GM18861 (cell line): ENCODE data around the gene SCN9A.
"Not testable (repeated sequence)": the region's sequence is repeated elsewhere in the genome, so short reads cannot be mapped to it uniquely, and the experiment has no call there.

Experiments
- ATAC-seq: cut with Tn5 transposase; IDR thresholded peaks from one replicate; pipeline ENCODE4 v1.9.1; 2021; ENCODE audit not compliant: unreplicated experiment

The SCN9A gene

GRCh38 chr2:166246901-166247300 is 128.8 kb downstream of the SCN9A start:
- ATAC-seq = no peak

GRCh38 chr2:166242309-166242708 is 133.4 kb downstream of the SCN9A start:
- ATAC-seq = no peak

DNA sequence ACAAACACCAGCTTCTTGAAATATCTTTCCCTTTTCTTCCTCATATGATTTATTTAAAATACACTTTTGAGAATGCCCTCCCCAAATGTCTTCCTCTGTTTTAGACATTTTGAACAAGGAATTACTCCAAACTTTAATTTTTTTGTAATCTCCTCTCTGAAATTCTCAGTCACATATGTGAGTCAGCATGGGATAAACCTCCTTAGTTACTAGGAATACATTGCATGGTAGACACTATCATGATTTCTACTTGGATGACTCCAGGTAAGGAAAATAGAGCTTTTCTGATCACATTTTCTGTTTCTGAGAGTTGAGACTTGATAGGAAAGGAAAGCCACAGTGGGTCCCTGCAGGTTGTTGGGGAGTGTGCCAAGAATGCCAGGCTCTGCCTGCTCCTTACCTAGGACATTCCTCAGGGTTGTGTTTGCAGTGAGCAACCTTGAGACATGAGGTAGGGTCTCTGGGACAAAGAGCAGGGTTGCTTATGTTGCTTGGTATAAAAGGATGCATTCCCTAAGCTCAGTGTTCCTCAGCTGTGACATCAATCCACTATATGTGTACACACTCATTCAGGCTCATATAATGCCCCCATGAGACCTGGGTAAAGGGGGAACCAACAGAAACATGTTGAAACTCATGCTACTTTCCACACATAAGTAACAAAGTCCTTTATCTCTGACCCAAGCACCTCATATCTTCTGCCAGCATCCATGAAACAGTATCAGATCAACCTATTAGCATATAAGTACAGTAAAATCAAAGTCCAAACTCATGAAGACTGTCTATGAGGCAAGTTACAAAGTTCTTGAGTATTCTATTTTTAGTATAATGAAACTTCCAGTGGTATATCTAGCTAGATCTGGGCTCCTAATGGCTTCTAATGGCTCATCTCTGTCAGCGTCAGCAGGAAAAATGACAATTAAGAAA is 135.1 kb downstream of the SCN9A start:
- ATAC-seq = no peak

DNA sequence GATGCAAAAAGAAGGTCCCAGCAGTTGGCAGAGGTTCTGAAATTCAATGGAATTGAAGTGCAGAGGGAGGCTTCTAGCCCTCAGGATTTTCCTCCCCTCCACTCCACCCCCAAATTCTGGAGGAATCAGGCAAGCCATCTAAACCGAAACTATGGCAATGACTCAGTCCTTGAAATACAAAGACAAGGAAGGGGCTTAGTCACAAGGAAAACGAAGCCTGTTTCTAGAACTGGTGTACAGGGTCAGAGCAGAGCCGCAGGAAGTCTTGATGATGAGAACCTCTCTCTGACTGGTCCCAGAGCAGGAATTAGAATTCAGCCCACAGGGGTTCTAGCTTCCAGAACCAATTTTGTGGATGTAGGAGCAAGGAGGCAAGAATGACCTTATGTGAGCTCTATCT is 136.2 kb downstream of the SCN9A start:
- ATAC-seq = no peak

DNA sequence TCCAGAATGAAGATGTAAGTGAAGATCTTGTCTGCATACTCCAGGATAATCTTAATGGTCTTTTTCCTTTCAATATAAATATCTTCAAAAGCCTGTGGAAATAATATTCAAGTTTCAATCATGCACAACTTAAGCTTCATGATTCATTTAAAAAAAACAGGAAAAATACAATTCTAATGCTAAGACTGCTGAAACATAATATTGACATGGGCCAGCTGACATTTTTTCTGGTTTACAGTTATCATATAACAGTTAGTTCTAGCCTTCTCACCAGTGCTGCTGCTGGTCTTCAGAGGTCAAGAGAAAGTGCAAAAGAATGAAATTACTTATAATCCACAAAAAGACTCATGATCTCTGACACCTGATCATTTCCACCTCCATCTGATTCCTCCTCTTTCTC is 137.6 kb downstream of the SCN9A start:
- ATAC-seq = no peak

DNA sequence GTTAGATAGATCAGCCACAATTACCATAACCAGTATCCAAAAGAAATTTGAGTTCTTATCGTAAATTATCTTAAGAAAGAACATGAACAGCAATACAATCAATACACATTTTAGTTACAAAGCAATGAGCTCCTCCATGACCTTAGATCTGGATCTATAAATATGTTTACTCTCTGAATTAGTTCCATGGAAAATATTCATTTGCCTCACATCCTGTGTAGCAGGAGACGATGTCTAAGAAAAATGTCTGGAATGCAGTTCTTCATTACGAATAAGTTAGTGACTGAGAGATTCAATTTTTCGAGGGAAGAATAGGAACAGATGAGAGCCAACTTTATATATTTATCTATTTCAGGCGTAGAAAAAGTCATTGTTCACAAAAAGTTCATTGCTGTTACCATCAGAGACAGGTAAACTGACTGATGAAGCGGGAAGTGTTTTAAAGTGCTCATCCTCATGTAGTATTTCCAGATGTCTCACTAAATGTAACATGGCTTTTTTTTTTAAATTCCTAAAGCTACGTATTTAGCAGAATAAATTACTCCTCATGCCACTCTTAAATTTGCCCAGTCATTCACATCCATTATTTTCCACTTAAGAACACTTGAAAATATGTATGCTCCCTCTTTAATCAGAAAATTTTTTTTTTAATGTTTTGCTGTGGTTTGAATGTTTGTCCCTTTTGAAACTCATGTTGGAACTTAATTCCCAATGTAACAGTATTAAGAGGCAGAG is 141.5 kb downstream of the SCN9A start:
- ATAC-seq = no peak

- ATAC-seq = no peak
Observed at GRCh38 chr2:166233244-166233643, 142.5 kb downstream of the SCN9A start.

- ATAC-seq = no peak
Observed at GRCh38 chr2:166230724-166231070, 145.0 kb downstream of the SCN9A start.

DNA sequence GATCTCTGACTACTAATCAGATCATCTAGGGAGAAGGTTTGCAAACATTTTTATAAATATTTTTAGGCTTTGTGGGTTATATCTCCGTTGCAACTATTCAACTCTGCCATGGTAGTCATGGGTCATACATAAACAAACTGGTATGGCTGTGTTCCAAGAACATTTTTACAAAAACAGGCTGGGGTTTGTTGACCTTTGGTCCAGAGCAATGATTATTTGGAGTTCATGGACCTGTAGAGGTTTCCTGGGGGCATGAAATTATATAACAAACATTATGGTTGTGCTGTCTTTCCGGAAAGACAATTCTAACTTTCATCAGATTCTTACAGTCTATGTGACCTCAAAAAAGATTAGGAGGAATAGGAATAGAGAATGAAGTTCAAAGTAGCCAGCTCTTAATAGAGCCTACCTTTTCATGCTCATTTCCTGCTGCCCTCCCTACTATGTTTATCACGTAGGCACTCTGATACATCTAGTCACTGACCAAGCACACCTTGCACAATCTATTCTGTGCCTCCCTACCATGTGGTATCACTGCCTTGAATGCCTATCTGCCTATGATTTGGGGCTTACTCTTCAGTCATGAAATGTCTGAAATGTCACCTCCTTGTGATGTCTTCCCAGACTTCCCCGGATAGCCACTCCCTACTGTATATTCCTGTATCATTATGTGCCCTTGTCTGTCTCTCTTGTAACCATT is 145.6 kb downstream of the SCN9A start:
- no peak for ATAC-seq

DNA sequence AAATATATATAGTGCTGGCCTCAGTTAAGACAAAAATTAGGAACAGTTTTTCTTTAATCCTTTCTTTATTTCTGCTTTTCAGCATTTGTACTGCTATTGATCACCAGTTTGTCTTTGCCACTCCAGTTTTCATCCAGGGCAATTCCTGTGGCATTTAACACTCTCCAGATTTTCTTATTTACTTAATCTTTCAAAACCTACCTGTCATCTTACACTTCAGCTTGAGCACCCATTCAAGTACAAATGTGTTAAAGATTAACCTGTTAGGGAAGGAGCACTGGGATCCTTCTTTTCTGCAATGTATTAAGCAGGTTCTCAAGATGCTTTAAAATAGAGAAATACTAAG is 146.1 kb downstream of the SCN9A start:
- ATAC-seq = no peak

DNA sequence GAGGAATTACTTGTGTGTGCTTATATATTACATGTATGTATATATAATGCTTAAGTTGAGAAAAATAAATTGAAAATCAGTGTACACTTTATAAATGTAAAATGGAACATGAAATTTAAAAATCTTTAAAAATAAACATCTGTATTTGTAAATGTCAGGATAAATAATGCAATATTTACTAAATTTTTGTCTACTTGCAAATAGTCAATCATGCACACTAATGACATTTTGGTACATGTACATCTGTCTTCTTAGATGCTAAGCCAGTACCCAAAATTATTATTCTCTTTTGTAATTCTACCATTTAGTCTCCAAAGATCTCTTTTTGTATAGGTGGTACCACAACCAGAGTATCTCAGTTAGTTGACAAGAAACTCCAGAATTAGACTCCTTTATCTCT is 151.5 kb downstream of the SCN9A start:
- ATAC-seq = no peak

DNA sequence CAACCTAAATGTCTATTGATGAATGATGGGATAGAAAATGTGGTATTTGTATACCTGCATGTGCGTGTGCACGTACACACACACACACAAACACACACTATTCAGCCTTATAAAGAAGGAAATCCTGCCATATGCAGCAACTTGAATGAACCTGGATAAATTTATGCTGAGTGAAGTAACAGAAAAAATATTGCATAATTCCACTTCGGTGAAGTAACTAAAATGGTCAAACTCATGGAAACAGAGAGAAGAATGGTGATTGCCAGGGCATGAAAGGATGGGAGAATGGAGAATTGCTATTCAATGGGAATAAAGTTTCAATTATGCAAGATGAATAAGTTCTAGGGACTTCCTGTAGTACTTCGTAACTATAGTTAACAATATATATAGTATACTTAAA is 152.4 kb downstream of the SCN9A start:
- no peak for ATAC-seq

GRCh38 chr2:166211079-166211478 is 164.7 kb downstream of the SCN9A start:
- ATAC-seq = no peak

DNA sequence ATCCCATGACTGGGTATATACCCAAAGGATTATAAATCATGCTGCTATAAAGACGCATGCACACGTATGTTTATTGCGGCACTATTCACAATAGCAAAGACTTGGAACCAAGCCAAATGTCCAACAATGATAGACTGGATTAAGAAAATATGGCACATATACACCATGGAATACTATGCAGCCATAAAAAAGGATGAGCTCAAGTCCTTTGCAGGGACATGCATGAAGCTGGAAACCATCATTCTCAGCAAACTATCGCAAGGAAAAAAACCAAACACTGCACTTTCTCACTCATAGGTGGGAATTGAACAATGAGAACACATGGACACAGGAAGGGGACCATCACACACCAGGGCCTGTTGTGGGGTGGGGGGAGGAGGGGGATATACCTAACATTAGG is 165.8 kb downstream of the SCN9A start:
- not testable (repeated sequence) for ATAC-seq

- not testable (repeated sequence) for ATAC-seq
Observed at GRCh38 chr2:166209367-166209766, 166.4 kb downstream of the SCN9A start.

GRCh38 chr2:166206153-166206552 is 169.6 kb downstream of the SCN9A start:
- ATAC-seq = not testable (repeated sequence)

DNA sequence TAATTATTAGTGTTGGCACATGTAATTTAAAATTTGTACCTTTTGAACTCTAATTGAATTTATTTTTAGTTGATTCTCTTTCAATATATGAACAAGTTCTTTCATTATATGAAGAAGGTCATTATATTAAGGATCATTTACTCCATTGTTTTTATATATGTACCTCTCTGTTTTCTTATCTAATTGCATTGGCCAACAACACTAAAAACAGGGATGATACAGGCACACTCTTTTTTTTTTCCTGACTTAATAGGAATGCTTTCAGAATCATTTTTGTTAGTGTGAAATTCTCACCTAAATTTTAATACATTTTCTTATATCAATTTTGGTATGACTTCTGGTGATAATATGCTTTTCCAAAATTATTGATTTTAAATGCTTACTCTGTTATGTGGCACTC is 173.0 kb downstream of the SCN9A start:
- ATAC-seq = no peak

DNA sequence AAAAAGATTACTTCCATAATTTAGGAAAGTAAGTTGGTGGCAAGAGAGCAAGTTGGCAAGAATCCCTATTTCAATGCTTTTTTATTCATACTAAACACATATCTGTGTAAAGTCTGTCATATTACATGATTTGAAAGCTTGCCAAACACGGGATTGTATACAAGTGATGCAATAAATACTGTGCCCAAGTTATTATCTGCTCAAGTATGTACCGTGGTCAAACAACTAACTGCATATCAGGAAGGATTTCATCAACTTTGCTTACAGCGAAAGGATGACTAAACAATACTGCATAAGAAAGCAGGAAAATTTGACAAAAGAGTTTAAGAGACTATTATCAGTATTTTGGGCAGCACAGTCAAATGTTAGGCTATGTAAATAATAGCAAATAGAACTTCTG is 178.3 kb downstream of the SCN9A start:
- ATAC-seq = no peak

GRCh38 chr2:166193407-166193806 is 182.3 kb downstream of the SCN9A start:
- ATAC-seq = no peak

DNA sequence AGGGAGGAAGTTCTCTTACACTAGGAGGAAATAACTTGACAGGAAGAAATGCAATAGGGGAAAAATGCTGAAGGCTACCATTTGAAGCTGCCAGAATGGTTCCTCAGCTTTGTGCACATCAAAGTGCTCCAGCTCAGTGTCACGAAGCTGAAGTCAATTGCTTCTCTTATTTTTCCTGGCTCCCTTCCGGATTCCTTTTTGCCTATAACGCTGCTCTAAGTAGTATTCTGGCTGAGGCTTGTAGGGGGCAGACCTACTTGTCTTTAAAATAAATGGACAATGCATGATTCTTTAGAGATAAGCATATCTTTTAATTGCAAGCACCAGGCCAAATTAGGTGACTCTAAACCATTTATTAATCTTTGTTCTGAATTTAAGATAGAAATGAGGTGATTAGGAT is 187.7 kb downstream of the SCN9A start:
- no peak for ATAC-seq

DNA sequence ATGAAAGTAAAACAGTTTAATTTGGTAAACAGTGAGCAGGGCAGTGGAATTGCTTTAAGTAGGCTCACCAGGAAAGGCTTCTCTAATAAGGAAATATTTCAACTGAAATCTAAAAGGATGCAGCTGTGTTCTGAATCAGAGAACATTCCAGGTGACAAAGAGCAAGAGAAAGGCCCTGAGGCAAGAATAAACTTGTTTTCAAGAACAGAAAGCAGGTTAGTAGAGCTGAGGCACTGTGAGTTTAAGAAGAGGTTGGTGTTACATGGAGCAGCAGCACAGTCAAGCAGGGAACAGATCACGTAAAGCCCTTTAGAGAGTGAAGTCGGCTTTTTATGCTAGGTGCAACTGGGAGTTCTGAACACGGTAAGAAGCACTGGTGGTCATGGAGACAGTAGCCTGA is 191.0 kb downstream of the SCN9A start:
- no peak for ATAC-seq

- ATAC-seq = no peak
Observed at GRCh38 chr2:166181813-166182154, 194.0 kb downstream of the SCN9A start.
